ENCODE data around the gene SBSN.

GRCh38 chr19:35566738-35567137, 38.6 kb upstream of the SBSN start:
- TF ChIP-seq GATA2 (IDR thresholded peaks at IDR 0.05; ENCODE audit: low read depth, low read length): no peak
- TF ChIP-seq GATA3 (IDR thresholded peaks at IDR 0.05; ENCODE audit: low read depth, low read length): no peak
